GM06990 (cell line): ENCODE results near the gene MLF2.
A peak's percentile ranks its signal among the peaks of the same experiment; 100 is the strongest.

Experiments used
- DNase-seq: peaks from one replicate; pipeline ENCODE4 v3.0.0-alpha.2; 2011; ENCODE audit not compliant: insufficient read length; ENCODE audit errors: extremely low read depth
- H3K27me3 ChIP-seq: replicated peaks from 2 replicates; pipeline ENCODE4 v1.6.0; 2011; ENCODE audit warnings: low read length; ENCODE audit not compliant: control insufficient read depth, insufficient read depth
- H3K36me3 ChIP-seq: 2 replicates; pipeline ENCODE4 v1.5.1; 2011; ENCODE audit warnings: low read length; ENCODE audit not compliant: control insufficient read depth, insufficient read depth
- H3K4me3 ChIP-seq: replicated peaks from 2 replicates; pipeline ENCODE4 v1.5.1; 2011; ENCODE audit warnings: low read depth, mild to moderate bottlenecking, control low read depth, low read length
- TF ChIP-seq, protein P1 (sequence below): IDR thresholded peaks from 2 replicates; pipeline ENCODE4 v1.5.1; 2011; ENCODE audit warnings: low read length, control low read depth, mild to moderate bottlenecking, inconsistent platforms; ENCODE audit not compliant: insufficient read depth, poor library complexity, severe bottlenecking

The MLF2 gene

DNA sequence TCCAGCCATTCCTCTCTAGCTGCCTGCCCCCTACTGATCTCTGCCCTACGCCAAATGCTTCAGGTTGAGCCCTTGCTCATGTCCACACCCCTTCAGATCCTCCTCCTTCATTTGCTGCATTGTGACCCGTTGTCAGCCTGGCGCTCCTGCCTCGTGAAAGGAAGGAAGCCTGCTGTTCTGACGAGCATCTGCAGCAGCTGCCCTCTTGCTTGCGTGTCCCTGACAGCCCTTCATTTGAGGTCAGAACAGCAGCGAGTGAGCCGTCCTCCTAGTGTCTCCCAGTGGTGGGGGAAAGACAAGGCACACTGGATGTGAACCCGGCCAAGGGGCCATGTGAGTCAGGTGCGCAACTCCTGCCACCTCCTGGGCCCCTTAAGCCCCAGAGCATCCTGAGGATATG, 49.3 kb downstream of the MLF2 start:
- H3K4me3 ChIP-seq = no peak overlapping the region
- TF ChIP-seq, protein P1, sequence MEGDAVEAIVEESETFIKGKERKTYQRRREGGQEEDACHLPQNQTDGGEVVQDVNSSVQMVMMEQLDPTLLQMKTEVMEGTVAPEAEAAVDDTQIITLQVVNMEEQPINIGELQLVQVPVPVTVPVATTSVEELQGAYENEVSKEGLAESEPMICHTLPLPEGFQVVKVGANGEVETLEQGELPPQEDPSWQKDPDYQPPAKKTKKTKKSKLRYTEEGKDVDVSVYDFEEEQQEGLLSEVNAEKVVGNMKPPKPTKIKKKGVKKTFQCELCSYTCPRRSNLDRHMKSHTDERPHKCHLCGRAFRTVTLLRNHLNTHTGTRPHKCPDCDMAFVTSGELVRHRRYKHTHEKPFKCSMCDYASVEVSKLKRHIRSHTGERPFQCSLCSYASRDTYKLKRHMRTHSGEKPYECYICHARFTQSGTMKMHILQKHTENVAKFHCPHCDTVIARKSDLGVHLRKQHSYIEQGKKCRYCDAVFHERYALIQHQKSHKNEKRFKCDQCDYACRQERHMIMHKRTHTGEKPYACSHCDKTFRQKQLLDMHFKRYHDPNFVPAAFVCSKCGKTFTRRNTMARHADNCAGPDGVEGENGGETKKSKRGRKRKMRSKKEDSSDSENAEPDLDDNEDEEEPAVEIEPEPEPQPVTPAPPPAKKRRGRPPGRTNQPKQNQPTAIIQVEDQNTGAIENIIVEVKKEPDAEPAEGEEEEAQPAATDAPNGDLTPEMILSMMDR = peak; percentile 4
- no peaks in the 10 kb centered on the region for H3K36me3 ChIP-seq
- H3K27me3 ChIP-seq = peaks cover 1% of the 10 kb centered on the region
- DNase-seq = no peak

DNA sequence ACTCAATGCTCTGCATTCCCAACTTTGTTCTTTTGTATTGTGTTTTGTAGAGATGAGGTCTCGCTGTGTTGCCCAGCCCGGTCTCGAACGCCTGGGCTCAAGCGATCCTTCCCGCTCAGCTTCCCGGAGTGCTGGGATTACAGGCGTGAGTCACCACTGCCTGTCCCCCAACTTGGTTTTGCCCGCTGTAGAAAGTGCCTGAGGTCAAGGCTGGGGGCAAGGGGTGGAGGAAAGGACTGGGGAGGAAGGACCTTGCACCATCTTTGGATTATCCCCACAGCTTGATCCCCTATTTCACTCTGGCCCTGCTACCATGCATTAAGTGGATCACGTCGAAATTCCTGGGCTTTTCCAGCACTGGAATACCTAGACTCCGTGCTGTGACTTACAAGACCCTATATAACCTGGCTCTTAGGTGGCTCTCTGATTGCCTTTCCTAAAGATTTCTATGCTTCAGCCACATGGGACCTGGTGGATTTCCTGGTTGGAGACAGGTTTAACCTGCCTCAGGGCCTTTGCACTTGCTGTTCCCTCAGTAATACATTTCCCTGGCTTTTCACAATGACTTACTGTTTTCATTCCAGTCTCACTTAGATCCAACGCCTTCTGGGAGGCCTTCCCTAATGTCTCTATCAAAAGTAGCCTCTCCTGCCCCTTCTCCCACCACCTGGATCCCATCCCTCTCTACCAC, 51.7 kb downstream of the MLF2 start:
- peaks cover 1% of the 10 kb centered on the region for H3K27me3 ChIP-seq
- H3K4me3 ChIP-seq = no peak overlapping the region
- H3K36me3 ChIP-seq = no peaks in the 10 kb centered on the region
- TF ChIP-seq, protein P1 = no peak
- DNase-seq = no peak

DNA sequence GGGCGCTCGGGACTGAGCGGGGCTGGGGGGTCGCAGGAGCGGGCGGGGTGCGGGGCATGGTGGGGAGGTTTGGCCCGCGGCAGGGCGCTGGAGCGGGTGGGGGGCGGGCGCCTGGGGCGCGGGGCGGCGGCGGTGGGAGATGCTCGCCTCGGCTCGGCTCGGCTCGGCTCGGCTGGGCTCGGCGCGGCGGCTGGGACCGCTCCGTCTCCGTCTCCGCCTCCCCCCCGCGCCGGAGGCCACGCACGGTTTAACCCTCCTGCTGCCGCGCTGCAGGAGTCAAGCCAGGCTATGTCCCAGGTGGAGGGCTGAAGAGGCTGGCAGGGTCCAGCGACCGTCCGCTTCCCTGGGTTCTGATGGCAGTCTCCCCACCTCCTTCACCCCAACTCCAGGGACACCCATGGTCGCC, 52.3 kb downstream of the MLF2 start, which contains the start of gene PIANP:
PIANP (minus strand) TSS at position 170 of the 406 bp plus-strand sequence. CDS start 2,754 bp downstream, outside the sequence.
- DNase-seq = no peak
- peak within 1 kb of the TSS; percentile 38 for H3K4me3 ChIP-seq
- TF ChIP-seq, protein P1 = no peak
- no peaks in the 10 kb centered on the region for H3K36me3 ChIP-seq
- peaks cover 1% of the 10 kb centered on the region for H3K27me3 ChIP-seq

DNA sequence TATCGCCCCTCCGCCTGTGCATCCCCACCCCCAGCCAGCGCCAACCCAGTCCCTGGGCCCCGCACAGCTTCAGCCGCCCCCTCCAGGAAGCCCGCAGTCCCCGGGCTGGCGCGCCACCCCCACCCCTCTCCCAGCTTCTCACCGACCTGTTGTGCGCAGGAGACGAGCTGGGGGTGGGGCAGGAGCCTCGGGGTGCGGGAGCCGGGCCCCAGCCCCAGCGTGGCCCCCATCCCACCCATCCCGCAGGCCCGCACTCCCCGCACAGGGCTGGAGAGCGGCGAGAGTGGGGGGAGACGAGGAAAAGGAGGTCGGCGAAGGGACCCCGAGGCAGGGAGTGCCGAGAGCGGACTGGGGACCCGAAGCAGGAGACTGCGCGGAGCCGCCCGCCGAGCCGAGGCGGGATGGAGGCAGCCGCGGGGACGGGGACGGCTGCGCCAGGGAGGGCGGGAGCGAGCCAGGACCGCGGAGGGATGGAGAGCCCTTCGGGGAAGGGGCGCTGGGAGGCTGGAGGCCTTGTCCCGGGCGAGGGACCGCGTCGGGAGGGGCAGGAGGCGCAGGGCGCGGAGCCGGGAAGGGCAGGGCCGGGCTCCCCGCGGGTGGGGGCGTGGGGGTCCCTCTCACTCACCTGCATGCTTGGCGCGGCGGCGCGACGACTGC, 52.8 kb downstream of the MLF2 start:
- TF ChIP-seq, protein P1 = no peak

DNA sequence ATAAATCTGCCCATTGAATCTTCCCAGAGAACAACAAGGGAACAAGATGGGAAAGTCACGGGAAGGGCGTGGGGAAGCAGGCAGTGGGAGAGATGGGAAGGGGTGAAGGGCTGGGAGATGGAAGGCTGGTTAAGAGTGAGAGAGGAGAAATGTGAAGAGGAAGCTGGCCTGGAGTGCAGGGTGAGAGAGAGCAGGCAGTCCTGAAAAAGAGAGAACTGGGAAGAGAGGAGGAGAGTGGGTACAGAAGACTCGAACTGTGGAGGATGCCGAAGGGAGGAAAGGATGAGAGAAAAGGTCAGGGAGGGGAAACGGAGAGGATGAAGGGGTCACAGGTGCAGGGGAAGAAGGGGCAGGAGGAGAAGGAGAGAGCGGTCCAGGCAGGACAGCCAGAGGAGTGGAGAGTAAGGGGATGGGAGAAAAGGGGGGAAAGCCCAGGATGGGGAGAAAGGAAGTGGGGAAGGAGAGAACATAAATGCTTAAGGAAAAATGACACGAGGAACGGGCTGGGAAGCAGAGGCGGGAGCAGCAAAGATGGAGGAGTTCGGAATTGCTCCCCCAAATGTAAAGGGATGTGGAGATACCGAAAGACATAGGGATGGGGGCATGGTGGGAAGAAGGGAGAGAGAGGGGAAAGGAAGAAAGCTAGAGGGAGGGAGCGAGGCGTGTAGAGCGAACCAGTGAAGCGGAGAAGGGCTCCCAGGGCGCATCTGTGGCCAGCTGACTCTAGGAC, 53.5 kb downstream of the MLF2 start:
- Histone ChIP-seq H3K4me3 (no peak overlapping the region), H3K36me3 (no peaks in the 10 kb centered on the region), H3K27me3 (peaks cover 1% of the 10 kb centered on the region)
- TF ChIP-seq, protein P1 = no peak
- DNase-seq = no peak

More for the DNA sequence above, 52.8 kb downstream of the MLF2 start:
- Histone ChIP-seq H3K4me3 (peak overlapping the region; percentile 38), H3K27me3 (peaks cover 1% of the 10 kb centered on the region), H3K36me3 (no peaks in the 10 kb centered on the region)
- DNase-seq = no peak
